Esophagus squamous epithelium (tissue), 5 donors: ENCODE measurements around the gene KLHL29. TPM values are rescaled to one million over a fixed set of nuclear protein-coding genes. Genes with fewer than 3 reads are reported as not detected.

Experiments used
- DNase-seq: peaks from one replicate; lab custom pipeline; 2025; lab: John Stamatoyannopoulos, UW
- H3K27ac ChIP-seq, 4 donors: fragments of 200-600 bp; sonication (generic); one replicate each; pipeline ENCODE4 v1.5.1; 2016 to 2019; ENCODE audit warnings: mild to moderate bottlenecking in 1 of 4
- H3K27me3 ChIP-seq, 4 donors: fragments of 200-600 bp; sonication (generic); 1 replicate in 3 of 4; 2 replicates in 1 of 4; pipeline versions ENCODE4 v1.5.1 to v1.6.0; 2017 to 2021; ENCODE audit warnings: antibody characterized with exemption in 1 of 4
- H3K36me3 ChIP-seq, 3 donors: fragments of 200-600 bp; sonication (generic); one replicate each; pipeline ENCODE4 v1.5.1; 2016 to 2019
- H3K4me1 ChIP-seq, 3 donors: fragments of 200-600 bp; sonication (generic); one replicate each; pipeline ENCODE4 v1.5.1; 2017 to 2019
- H3K4me3 ChIP-seq, 4 donors: fragments of 200-600 bp; sonication (generic); 1 replicate in 3 of 4; 2 replicates in 1 of 4; pipeline ENCODE4 v1.5.1; 2016 to 2019; ENCODE audit warnings: mild to moderate bottlenecking in 2 of 4, moderate library complexity in 1 of 4
- H3K9me3 ChIP-seq, 3 donors: fragments of 200-600 bp; sonication (generic); one replicate each; pipeline ENCODE4 v1.5.1; 2016 to 2019
- POLR2A ChIP-seq, 4 donors: fragments of 450-650 bp; IDR thresholded peaks; one replicate each; pipeline ENCODE4 v1.6.1; 2017; ENCODE audit warnings: antibody characterized with exemption in 4 of 4, mild to moderate bottlenecking in 4 of 4, moderate library complexity in 3 of 4
- WGBS, 2 donors: methylation state at CpG; one replicate each; pipeline ENCODE4 v1.1.5; 2018; 5-methylcytosine and 5-hydroxymethylcytosine counted together
- intact Hi-C: fragments of 100-400 bp; cut with DNase I; formaldehyde crosslinking; loops from one replicate; pipeline ENCODE4 v1.15.0; 2022
- total RNA-seq, 4 donors: library from RNA; depleted of rRNA; stranded (reverse); fragments of >200 nt; gene quantifications; one replicate each; pipeline ENCODE4 v1.1.0, GENCODE V29; 2016
- TF ChIP-seq, protein P1 (sequence below), 6 experiments: fragments of 450-650 bp in 4 of 6; fragments of 200-600 bp in 2 of 6; sonication (generic) in 2 of 6; IDR thresholded peaks; one replicate each; pipeline ENCODE4 v1.5.1; 2016 to 2019; ENCODE audit warnings: antibody characterized with exemption in 6 of 6, mild to moderate bottlenecking in 4 of 6, moderate library complexity in 4 of 6
- donor health status: DM: yes; HTN: yes; CAD: no.

The KLHL29 gene
- total RNA-seq, 4 donors from 2014 or later = 3.4 to 11.8 (median 5.9) TPM

DNA sequence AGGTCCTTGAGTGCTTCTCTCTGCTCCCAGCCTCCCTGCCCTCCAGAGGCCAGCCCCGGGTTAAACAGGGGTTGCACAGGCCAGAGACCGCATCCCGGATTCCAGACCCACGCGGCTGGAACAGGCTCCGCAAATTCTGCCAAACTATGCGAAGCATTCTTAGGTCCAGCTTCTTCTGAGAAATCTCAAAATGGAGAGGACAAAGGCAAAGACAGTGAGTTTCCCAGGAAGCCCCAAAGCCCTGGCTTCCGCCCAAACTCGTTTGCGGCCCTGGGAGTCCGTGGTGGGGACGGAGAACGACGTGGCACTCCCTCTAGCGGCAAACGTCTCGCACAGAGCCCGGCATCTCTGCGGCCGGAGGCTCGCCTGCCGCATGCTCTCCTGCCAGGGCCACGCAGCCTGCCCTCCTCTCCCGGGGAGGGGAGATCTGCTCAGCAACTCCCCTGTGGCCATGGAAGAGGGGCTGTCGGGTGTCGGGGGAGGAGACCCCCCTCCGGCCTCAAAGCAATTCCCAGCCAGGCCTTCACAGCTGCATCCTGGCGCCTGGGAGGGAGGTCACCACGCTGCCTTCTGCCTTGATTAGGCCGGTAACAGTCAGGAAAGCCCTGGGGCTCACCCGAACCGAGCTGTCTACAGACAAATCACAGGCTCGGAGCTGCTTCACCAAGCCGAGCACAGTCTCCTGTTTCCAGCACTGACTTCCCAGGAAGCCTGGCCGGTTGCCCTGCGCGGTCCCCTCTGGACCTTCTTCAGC, 33.4 kb upstream of the KLHL29 start:
- Histone ChIP-seq H3K4me1 (peaks cover 5 to 13% (median 6%) of the 10 kb centered on the region in 3 donors), H3K27me3 (peaks cover 0 to 32% (median 0%) of the 10 kb centered on the region in 4 donors), H3K27ac (peak overlapping the region in 2 of 4 donors; percentile 59 to 66), H3K9me3 (no peaks in the 10 kb centered on the region), H3K4me3 (peak overlapping the region in 2 of 4 donors; percentile 15 to 43), H3K36me3 (no peaks in the 10 kb centered on the region)
- no peak for DNase-seq
- intact Hi-C loops = no loop called here
- 53 to 95% methylated on average over 3 to 10 of the region's 37 CpGs for WGBS, 2 donors
- TF ChIP-seq, protein P1, sequence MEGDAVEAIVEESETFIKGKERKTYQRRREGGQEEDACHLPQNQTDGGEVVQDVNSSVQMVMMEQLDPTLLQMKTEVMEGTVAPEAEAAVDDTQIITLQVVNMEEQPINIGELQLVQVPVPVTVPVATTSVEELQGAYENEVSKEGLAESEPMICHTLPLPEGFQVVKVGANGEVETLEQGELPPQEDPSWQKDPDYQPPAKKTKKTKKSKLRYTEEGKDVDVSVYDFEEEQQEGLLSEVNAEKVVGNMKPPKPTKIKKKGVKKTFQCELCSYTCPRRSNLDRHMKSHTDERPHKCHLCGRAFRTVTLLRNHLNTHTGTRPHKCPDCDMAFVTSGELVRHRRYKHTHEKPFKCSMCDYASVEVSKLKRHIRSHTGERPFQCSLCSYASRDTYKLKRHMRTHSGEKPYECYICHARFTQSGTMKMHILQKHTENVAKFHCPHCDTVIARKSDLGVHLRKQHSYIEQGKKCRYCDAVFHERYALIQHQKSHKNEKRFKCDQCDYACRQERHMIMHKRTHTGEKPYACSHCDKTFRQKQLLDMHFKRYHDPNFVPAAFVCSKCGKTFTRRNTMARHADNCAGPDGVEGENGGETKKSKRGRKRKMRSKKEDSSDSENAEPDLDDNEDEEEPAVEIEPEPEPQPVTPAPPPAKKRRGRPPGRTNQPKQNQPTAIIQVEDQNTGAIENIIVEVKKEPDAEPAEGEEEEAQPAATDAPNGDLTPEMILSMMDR (IDR thresholded peaks at IDR 0.05) = peak; percentile 54 to 76 (median 69)
- no peak for TF ChIP-seq POLR2A (IDR thresholded peaks at IDR 0.05)

DNA sequence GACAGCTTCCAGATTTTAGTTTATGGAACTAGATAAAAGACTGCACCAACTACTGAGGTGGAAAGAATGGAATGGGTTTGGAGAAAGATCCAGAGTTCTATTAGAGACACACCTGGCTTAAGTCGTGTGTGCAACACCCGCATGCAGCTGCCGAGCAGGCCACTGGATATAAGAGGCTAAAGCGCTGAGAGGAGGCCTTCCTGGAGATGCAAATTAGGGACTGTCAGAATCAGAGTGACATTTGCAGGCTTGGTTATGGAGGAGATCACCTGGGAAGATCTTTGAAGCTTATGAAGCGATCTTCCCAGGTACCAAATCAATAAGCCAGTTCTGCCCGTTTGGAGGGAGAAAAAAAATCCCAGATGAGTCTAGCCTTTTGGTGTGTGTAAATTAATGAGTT, 30.4 kb upstream of the KLHL29 start:
- intact Hi-C loops = no loop called here
- no peak overlapping the region for H3K27ac ChIP-seq
- WGBS, 2 donors = 80 to 88% methylated on average over 6 of the region's 6 CpGs
- TF ChIP-seq POLR2A (IDR thresholded peaks at IDR 0.05) = no peak
- TF ChIP-seq, protein P1 (IDR thresholded peaks at IDR 0.05) = no peak
- H3K4me1 ChIP-seq = peaks cover 5 to 13% (median 6%) of the 10 kb centered on the region in 3 donors
- DNase-seq = no peak
- H3K36me3 ChIP-seq = no peaks in the 10 kb centered on the region
- peaks cover 0 to 32% (median 0%) of the 10 kb centered on the region in 4 donors for H3K27me3 ChIP-seq
- no peaks in the 10 kb centered on the region for H3K9me3 ChIP-seq
- no peak overlapping the region for H3K4me3 ChIP-seq

DNA sequence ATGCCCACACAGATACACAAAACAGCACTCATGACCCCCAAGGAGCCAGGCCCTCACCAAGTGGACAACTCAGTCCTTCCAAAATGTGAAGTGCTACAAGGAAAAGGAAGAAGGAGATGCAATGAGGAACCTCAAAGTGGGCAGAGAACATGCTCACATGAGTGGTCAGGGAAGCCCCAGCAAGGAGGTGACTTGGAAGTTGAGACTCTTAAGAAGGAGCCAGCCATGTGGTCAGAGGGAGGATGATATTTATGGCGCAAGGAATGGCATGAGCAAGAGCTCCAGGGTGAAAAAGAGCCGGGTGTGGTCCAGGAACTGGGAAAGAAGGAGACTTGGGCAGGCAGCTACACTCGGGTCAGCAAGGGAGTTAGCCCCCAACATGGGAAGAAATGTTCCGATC, 30.0 kb upstream of the KLHL29 start:
- intact Hi-C loops = no loop called here
- no peaks in the 10 kb centered on the region for H3K9me3 ChIP-seq
- H3K4me1 ChIP-seq = peaks cover 5 to 13% (median 6%) of the 10 kb centered on the region in 3 donors
- H3K36me3 ChIP-seq = no peaks in the 10 kb centered on the region
- peaks cover 0 to 32% (median 0%) of the 10 kb centered on the region in 4 donors for H3K27me3 ChIP-seq
- no peak overlapping the region for H3K4me3 ChIP-seq
- DNase-seq = no peak
- TF ChIP-seq, protein P1 (IDR thresholded peaks at IDR 0.05) = no peak
- no peak for TF ChIP-seq POLR2A (IDR thresholded peaks at IDR 0.05)
- H3K27ac ChIP-seq = no peak overlapping the region
- WGBS, 2 donors = 72 to 74% methylated on average over 4 of the region's 4 CpGs

DNA sequence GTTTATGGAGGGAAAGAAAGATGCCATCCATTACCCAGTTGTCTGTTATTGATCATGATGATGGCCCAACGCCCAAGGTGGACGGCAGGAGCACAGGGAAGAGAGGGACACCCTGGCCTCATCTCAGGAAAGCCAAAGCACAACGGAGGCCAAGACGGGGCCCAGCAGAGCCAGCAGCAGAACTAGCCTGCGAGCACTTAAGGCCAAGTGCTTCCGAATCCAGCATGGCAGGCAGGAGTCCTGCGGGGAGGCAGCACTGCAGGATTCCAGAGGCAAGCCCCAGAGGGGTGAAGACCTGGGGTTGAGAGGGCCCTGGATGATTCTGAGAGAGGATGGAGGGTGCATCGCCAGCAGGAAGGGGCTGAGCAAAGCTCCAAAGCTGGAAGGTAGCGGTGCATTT, 28.3 kb upstream of the KLHL29 start:
- intact Hi-C loops = no loop called here
- TF ChIP-seq POLR2A (IDR thresholded peaks at IDR 0.05) = no peak
- TF ChIP-seq, protein P1 (IDR thresholded peaks at IDR 0.05) = no peak
- Histone ChIP-seq H3K4me1 (peaks cover 3 to 5% (median 4%) of the 10 kb centered on the region in 3 donors), H3K4me3 (no peak overlapping the region), H3K27ac (no peak overlapping the region), H3K9me3 (no peaks in the 10 kb centered on the region), H3K27me3 (peaks cover 0 to 25% (median 0%) of the 10 kb centered on the region in 4 donors), H3K36me3 (no peaks in the 10 kb centered on the region)
- no peak for DNase-seq
- 87 to 89% methylated on average over 4 to 8 of the region's 9 CpGs for WGBS, 2 donors
